HK-2 (cell line): ENCODE results near the gene RPS2.
"Not testable (repeated sequence)": the region's sequence is repeated elsewhere in the genome, so short reads cannot be mapped to it uniquely, and the experiment has no call there.

Experiments used
- DNase-seq: peaks from one replicate; pipeline ENCODE4 v3.0.0-alpha.2; 2018; ENCODE audit not compliant: unreplicated experiment

The RPS2 gene

DNA sequence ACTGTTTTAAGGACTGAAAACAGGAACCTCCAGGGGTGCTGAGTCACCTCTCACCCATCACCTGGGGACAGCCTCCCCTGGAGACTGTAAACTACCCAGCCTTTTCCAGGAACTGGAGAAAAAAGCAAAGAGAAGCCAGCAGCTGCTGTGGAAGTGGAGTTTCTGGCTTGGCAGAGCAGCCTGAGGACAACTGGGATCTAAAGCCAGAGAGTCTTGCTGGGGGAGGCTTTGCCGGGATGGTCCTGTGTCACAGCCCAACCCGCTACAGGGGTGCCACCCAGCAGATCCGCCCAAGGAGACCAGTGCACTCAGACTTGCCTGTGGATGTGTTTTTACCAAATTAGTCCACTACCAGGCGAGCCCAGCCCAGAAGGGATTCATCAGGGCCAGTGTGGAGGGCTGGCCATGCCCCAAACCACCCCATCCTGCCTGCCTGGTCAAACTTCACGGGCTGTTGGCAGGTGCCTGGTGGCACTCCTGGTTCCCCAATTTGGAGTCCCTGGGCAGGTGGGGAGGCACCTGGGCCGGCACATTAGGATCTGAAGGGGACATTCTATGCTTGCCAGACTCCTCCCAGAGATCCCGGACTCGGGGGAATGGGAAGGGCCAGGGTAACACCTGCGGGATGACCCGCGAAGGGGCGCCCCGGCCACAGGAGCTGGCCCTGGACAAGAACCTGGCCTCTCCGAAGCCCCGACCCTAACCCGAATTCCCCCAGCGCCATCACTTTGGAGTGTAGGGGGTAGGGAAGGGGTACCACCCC is 22.4 kb downstream of the RPS2 start:
- DNase-seq: peak; percentile 28

DNA sequence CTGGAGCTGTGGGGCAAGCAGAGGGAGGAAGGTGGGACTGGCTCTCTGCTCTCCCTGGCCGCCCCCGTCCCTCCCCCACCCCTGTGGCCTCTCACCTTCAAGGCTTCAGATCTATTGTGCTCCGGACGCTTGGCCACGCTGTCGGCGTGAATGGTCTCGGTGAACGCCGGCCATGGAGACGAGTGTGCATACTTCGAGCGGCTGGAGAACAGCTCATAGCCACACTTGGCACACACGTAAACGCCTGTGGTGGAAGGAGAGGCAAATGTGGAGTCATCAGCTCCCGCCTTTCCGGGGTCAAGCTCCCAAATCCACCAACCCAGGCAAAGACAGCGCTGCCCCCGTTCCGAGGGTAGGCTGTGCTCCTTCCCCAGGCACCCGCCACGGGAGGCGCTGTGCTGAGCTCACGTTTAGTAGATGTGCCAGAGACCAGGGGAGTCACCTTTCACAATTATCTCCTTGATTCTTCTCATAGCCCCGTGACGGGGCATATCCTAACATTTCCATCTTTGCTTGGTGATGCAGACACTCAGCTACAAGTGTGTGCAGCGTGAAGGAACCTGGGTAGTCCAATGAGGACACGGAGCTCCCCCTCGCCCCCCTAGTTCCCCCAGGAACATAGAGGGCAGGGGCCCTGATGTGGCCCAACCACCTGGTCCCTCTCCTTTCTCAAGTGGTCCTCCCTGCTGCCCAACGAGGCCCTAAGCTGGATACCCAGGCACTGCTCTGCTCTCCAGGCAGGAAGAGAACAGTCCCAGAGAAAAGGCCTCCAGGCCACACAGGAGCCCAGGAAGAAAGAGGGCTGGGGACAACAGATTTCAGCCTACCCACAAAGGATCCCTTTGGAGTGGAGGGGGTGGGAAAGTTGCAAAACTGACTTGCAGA is 23.2 kb downstream of the RPS2 start:
- peak; percentile 76 for DNase-seq

DNA sequence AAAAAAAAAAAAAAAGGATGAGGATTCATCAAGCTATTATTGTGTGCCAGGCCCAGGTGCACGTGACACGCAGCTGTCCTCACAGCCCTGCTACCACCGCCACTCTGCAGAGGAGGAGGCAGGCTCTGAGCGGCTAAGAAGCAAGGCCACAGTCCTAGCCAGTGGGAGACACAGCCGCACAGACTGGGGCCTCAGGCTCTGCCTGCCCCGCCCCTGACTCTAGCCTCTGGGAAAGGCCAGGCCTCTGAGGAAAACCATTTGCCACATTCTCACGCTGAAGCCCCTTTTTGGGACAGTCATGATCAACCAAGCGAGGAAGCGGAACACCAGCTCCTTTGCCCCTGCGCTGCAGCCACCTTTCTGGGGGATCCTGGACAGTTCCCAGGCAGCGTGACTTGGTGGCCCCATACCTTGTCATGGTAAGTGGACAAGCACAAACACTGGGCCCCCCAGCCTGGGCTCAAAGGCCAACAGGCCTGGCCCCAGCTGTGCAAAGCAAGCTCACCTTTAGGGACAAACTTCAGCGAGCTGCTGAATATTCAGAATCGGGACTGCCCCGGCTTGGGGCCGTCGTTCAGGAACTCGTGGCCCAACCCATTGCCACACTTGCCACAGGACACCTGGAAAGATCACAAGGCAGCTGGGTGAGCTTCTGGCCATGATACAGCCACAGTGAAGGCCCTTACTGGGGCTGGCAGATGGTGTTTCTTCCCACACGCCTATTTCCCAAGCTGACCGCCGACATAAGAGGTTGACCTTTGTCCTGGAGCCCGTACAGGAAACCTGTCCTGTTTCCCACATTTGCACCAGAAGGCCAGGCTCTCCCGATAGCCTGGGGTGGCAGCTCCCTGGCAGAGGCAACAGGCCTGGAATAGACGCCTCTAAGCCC is 24.1 kb downstream of the RPS2 start:
- peak; percentile 44 for DNase-seq

DNA sequence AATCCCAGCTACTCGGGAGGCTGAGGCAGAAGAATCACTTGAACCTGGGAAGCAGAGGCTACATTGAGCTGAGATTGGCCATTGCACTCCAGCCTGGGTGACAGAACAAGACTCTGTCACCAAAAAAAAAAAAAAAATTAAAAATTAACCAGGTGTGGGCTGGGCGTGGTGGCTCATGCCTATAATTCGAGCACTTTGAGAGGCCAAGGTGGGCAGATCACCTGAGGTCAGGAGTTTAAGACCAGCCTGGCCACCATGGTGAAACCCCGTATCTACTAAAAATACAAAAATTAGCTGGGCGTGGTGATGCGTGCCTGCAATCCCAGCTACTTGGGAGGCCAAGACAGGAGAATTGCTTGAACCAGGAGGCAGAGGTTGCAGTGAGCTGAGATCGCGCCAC is 24.8 kb downstream of the RPS2 start:
- DNase-seq: not testable (repeated sequence)

DNA sequence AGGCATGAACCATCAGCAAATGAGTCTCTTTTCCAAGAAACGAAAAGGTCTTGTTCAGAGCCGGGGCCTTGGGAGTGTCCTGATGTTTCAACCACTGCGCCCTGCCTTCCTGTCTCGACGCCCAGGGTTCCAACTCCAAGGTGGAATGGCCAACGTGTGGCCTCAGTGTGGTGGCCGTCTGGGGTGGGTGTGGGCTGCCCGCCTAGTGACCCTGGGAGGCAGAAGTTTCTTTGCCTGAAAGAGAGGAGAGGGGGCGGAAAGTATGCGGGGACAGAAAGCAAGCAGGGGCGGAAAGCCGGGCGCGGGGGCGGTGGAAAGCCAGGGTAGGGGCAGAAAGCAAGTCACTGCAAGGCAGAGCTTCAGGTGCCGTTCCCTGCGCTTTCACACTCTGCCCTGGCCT is 25.7 kb downstream of the RPS2 start:
- DNase-seq: no peak

DNA sequence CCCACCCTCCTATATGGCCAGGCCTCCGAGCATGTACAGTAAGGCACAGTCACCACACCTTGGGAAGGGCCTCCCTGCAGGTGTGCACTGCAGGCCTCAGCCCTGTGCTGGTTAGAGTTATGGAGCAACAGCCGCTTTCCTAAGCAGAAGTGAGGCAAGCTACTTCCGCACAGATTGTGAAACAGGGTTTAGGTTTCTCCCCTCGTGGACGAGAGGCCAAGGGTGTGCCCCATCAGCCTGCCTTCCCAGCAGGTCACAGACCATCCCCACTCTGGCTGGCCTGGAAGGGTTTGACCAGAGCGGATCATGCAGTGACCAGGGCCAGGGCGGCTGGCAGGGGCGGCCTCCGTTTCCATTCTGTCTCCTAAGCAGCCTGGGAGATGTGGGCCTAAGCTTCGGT is 26.3 kb downstream of the RPS2 start:
- DNase-seq: no peak

DNA sequence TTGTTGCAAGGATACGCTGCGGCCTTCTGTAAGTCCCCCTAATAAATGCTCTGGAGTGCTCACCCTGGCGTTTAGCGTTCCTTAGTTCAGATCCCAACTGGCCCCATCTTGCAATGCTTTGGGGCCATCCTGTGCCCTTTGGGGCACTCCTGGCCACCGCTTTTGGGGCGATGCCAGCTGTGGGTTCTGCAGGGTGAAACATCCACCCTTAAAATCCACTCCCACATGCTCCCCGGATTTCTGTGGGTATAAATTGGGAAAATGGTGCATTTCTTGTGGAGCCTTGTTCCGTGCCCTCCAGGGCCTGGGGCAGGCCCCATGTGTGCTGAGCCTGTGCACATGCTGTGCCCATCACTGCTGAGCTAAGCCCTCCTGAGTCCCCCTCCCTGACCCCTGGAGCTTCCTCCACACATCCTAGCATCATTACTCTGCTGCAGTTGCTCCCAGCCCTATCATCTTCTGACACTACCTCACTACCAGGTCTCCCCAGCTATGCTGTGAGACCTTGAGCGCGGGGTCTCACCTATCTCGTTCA is 27.6 kb downstream of the RPS2 start:
- DNase-seq: no peak

DNA sequence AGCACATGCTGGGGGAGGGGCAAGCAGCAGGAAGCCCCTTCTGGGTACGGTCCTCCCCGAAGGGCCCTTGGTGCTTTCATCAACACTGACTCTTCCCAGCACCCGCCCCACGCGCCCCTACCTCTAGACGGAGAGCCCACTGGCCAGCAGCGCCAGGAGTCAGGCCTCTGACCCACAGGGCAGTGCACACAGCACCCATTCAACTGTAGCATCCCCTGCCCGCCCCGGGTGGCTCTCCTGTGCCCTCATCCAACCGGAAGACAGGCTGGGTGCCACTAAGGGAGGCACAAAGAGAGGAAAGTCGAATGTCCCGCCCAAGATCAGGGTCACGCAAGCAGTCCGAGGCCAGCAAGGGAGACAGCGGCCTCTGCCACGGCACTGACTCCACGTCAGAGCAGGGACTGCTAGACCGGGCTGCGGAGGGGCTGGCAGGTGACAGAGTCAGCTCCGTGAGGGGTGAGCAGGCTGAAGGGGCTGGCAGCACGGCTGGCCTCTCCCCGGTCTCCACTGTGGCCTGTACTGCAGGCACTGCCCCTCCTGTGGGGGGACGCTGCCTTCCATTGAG is 31.4 kb downstream of the RPS2 start:
- DNase-seq: no peak

DNA sequence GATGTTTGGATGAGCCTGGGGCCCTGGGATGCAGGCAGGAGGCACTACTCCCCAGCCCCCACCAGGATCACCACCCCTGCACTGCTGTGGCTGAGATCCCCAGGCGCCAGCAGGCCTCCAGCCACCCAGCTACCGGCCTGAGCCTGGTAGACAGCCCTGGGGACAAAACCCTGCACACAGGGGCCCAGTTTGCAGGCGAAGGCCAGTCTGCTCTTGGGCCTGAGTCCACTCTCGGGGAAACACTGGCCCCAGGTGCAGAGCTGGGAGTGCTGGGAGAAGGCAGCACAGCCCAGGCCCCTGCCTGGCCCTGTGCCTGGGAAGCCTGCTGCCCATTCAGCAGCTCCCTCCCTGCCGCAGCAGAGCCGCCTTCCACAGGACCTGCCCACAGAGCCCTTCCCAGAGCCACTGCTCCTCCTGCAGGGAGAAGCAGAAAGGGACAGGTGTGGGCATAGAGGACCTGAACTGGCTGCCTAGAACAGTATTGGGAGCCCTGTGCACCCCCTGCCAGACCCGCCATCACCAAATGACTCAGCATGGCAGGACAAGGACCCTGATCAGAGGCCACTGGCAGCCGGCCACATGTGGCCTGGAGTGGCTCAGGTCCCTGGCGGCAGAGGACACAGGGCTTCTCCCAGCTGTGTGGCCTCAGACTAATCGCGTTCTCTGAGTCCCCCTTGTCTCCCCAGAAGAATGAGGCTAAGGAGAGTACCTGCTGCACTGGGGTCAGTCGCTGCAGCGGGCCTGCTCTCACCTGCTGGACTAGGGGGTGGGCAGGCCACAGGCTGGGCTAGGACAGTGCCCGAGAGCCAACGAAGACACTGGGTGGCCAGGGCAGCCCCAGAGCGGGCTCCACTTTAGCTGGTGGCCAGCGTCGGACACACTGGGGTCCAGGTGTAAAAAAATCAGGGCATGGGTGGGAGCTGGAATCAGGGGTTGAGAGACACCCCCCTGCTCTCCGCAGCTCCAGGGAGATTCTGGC is 32.3 kb downstream of the RPS2 start:
- peak; percentile 48 for DNase-seq

DNA sequence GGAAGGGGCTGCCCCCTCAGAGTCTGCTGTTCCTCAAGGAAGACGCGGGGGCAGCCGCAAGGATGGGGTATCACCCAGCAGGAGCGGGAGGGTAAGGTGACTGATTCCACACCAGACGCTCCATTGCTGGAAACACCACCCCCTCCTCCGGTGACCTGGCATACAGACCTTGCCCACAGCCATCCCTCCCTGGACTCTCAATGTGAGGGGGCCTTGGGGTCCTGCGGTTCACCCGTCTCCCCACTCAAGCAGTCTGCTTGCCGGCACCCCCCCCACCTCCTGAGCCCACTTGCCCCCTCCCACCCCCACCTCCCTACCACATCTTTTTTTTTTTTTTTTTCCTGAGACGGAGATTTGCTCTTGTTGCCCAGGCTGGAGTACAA is 34.3 kb downstream of the RPS2 start:
- no peak for DNase-seq

DNA sequence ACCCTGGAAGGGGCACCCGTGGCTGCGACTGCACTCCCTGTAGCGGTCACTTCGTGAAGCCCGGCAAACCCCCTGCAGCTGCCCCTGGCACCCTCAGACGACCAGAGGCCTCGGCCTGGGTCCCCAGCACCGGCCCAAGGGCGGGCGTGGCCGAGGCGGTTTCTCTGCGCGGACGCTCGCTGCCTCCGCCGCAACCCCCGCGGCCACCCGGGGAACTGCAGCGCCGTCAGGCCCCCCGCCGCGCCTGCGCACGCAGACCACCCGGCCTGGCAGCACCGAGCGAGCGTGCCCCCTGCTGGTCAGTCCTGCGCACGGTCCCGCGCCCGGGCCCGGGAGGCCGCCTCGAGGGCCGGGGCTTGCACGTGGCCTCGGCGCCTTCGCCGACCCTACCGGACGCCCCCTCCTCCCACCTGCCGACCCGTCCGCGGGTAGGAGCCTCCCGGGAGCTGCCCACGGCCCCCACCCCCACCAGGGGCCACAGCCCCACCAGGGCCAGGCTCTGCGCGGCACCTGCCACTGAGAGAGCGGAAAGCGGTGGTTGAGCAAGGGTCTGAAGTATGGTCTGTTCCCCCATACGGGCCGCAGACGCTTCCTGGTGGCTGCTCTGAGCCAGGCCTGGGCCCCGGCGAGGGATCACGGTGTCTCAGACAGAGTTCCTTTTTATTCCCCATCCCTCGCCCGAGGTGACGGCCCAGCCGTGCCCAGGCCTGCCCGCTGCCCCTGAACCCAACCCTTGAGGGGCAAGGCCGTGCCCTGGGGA is 34.9 kb downstream of the RPS2 start:
- peak; percentile 87 for DNase-seq

DNA sequence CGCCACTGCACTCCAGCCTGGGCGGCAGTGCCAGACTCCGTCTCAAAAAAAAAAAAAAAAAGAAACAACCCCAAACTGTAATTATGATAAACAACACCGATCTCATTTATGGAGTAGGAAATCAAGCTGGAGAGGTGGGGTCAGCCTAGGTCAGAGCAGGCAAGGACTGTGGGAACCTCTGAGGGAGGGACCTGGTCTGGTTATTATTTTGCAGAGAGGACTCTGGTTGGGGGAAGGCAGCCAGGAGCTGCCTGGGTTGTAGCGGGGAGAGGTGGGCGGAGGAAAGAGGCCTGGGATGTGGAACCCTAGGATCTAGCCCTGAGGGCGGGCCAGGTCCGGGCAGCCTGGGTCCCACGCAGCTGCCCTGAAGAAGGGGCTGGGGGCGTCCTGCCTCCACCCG is 35.5 kb downstream of the RPS2 start:
- peak; percentile 37 for DNase-seq

DNA sequence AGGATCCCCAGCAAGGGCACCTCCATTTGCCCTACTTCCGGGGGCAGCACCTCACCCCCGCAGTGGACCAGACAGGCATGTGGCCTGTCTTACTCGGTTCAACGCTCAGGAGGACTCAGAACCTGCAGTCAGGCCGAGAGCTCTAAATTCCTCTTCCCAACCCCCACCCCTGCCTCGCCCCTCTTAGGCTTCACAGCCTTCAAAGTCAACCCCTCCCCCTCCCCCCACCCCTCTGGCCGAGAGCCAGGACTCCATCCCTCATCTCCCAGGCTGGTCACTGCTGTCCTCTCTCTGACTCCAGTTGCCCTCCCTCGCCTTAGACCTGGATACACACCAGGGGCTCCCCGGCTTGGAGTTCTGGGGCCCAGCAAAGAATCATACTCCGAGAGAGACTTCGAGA is 38.4 kb downstream of the RPS2 start:
- DNase-seq: no peak

DNA sequence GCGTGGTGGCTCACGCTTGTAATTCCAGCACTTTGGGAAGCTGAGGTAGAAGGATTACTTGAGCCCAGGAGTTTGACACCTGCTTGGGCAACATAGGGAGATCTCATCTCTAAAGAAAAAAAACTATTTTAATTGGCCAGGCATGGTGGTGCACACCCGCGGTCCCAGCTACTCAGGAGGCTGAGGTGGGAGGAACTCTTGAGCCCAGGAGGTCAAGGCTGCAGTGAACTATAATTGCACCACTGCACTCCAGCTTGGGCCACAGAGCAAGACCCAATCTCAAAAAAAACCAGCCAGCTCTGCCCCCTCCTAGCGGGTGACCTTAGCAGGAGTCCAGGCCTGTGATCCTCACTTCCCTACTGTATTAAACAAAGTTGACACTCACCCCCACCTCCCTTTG is 40.5 kb downstream of the RPS2 start:
- no peak for DNase-seq

DNA sequence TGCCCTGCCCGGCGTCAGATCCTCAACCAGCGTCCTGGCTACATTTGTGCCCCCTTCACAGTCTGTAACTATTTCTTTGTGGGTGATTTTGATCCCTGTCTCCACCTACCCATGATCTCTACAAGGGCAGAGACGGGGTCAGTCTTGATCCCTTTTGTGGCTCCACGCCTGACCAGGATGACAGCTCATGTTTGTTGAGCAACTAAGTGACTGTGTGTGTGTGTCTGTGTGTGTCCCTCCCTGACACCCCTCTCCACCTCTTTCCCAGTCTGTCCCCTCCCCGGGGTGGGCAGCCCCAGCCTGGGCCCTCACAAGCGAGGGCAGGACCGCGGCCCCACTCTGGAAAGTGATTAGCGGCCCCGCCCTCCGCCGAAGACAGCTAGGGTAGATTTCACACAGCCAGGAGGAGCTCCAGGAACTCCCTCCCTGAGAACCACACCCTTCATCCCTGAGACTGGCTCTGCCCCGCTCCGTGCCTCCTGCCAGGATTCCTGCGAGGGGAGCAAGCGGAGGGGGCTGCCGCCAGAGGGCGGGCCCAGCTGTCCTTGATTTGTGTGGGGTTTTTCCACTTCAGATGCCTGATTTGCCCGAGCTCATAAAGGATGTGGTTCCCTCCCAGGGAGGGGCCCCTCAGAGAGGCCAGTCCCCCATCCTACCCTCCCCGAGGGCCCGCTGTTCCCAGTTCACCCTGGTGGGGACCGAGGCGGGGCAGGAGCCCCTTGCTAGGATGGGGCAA is 41.2 kb downstream of the RPS2 start:
- peak; percentile 33 for DNase-seq

DNA sequence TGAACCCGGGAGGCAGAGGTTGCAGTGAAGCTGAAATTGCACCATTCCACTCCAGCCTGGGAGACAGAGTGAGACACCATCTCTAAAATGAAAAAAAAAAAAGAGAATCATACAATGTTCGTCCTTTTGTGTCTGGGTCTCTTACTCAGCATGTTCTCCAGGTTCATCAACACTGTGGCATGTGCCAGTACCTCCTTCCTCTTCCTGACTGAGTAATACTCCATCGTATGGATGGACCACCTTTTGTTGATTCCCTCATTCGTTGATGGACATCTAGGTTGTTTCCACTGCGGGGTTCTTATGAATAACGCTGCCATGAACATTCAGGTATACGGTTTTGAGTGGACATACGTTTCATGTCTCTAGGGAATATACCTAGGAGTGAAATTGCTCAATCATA is 42.3 kb downstream of the RPS2 start:
- no peak for DNase-seq

DNA sequence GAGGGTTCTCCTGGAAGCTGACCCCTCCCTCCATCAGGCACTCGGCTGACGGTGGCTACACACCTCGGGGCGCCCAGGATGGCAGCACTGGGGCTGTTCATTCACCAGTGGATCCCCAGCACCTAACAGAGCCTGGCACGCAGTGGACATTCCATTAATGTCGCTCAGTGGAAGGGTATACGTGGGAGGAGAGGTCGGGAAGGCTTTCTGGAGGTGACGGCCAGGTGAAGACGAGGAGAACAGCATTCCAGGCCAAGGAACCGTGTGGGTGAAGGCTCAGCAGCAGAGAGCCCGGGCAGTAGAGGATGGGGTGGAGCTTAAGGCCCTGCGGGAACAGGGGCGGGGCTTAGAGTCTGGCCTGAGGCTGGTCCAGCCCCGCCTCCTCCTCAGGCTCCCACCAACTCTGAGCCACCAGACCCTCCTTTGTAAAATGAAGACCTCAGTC is 43.9 kb downstream of the RPS2 start:
- no peak for DNase-seq

DNA sequence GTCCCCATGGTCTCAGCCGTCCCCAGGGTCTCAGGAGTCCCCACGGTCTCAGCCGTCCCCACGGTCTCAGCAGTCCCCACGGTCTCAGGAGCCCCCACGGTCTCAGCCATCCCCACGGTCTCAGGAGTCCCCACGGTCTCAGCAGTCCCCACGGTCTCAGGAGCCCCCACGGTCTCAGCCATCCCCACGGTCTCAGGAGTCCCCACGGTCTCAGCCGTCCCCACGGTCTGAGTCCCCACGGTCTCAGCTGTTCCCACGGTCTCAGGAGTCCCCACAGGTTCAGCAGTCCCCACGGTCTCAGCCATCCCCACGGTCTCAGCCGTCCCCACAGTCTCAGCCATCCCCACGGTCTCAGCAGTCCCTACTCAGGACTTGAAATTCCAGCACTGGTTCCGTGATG is 44.5 kb downstream of the RPS2 start:
- DNase-seq: not testable (repeated sequence)
